SIG-M5 (cell line): ENCODE data around the gene RAVER1.
"Not testable (repeated sequence)": the region's sequence is repeated elsewhere in the genome, so short reads cannot be mapped to it uniquely, and the experiment has no call there.

Experiments used
- DNase-seq: peaks from one replicate; lab custom pipeline; 2025; lab: John Stamatoyannopoulos, UW

The RAVER1 gene

DNA sequence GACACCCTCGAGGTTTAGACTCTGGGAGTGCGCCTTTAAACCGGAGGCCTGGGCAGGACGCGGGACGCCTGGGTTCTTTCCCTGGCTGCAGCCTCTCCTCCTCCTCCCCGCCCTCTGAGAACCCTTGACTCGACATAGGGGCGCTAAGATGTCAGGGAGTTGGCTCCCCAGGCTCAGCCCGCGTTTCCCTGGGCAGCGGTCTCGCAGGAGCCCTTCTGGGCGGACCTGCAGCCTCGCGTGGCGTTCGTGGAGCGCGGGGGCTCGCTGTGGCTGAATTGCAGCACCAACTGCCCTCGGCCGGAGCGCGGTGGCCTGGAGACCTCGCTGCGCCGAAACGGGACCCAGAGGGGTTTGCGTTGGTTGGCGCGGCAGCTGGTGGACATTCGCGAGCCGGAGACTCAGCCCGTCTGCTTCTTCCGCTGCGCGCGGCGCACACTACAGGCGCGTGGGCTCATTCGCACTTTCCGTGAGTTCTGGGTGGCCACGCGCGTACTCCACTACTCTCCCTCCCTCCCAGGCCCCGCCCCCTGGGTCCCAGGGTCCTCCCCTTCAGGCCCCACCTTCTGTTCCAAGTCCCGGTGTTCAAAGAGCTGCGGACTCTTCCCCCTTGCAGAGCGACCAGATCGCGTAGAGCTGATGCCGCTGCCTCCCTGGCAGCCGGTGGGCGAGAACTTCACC lies 42.3 kb downstream of the RAVER1 start:
- DNase-seq = no peak

DNA sequence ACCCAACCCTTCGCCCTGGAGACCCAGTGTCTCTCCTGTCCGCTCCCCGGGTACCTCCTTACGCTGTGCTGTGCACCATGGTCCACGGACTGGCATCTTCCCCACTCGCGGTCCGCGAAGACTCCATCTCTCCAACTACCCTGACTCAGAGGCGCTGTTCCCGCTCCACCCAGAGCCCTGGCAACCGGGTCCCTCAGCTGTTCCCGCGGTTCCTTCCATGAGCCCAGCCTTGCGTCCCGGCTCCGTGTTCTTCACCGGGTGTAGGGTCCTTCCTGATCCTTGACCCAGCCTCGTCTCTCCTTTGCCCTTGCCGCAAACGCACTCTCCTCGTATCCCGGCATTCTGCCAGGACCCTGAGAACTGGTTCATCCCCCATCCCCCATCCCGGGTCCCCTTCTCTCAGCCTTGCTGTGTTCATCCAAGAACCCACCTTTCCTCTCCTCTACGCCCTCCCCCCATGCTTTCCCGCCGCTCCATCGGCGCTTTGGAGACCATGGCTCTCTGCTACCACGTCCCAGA lies 42.9 kb downstream of the RAVER1 start:
- DNase-seq = no peak

DNA sequence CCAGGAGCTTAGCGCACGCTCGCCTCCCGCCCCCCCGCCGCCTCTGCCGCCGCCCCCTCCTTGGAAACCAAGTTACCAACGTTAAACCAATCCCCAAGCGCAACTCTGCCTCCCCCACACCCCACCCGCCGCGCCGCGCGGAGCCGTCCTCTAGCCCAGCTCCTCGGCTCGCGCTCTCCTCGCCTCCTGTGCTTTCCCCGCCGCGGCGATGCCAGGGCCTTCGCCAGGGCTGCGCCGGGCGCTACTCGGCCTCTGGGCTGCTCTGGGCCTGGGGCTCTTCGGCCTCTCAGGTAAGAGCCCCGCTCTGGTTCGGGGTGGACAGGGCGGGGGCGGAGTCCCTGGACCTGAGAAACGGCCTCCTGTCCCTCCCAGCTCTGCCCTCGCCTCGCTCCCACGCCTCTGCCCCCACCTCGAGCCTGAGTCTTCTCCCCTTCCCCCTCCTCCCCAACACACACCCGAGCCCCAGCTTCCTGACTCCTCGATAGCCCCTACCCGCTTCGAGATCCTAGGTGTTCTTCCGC lies 43.4 kb downstream of the RAVER1 start, which contains the start of gene ICAM5:
ICAM5 (plus strand) TSS at position 117 of the 521 bp plus-strand sequence; CDS start at position 209, 92 bp downstream.
- no peak for DNase-seq

DNA sequence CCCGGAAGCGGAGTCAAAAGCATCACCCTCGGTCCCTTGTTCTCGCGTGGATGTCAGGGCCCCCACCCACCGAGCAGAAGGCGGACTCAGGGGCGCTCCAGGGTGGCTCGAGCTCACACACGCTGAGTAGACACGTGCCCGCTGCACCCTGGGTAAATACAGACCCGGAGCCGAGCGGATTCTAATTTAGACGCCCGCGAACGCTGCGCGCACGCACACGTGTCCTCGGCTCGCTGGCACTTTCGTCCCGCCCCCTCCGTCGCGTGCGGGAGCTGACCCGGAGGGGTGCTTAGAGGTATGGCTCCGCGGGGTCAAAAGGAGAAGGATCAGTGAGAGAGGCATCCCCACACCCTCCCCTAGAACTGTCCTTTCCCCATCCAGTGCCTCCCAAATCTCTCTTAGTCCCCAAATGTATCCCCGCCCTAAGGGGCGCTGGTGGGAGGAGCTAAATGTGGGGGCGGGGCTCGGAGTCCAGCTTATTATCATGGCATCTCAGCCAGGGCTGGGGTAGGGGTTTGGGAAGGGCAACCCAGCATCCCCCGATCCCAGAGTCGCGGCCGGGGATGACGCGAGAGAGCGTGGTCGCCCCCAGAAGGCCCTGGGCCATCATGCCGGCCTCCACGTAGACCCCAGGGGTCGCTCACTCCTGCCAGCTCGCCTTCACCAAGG lies 44.0 kb downstream of the RAVER1 start:
- no peak for DNase-seq

DNA sequence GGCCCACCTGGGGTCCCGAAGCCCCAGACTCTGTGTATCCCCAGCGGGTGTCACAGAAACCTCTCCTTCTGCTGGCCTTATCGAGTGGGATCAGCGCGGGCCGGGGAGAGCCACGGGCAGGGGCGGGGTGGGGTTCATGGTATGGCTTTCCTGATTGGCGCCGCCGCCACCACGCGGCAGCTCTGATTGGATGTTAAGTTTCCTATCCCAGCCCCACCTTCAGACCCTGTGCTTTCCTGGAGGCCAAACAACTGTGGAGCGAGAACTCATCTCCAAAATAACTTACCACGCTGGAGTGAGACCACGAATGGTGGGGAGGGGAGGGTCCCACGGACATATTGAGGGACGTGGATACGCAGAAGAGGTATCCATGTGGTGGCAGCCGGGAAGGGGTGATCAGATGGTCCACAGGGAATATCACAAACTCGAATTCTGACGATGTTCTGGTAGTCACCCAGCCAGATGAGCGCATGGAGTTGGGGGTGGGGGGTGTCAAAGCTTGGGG lies 44.6 kb downstream of the RAVER1 start:
- DNase-seq = no peak

DNA sequence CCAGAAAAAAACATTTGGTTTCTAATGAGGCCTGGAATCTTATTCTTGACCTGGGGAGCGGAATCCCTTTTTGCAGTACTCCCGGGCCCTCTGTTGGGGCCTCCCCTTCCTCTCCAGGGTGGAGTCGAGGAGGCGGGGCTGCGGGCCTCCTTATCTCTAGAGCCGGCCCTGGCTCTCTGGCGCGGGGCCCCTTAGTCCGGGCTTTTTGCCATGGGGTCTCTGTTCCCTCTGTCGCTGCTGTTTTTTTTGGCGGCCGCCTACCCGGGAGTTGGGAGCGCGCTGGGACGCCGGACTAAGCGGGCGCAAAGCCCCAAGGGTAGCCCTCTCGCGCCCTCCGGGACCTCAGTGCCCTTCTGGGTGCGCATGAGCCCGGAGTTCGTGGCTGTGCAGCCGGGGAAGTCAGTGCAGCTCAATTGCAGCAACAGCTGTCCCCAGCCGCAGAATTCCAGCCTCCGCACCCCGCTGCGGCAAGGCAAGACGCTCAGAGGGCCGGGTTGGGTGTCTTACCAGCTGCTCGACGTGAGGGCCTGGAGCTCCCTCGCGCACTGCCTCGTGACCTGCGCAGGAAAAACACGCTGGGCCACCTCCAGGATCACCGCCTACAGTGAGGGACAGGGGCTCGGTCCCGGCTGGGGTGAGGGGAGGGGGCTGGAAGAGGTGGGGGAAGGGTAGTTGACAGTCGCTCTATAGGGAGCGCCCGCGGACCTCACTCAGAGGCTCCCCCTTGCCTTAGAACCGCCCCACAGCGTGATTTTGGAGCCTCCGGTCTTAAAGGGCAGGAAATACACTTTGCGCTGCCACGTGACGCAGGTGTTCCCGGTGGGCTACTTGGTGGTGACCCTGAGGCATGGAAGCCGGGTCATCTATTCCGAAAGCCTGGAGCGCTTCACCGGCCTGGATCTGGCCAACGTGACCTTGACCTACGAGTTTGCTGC lies 46.3 kb downstream of the RAVER1 start, which contains the start of gene ICAM4:
ICAM4 (plus strand) TSS at position 153 of the 935 bp plus-strand sequence; CDS start at position 211, 58 bp downstream.
- DNase-seq = no peak

DNA sequence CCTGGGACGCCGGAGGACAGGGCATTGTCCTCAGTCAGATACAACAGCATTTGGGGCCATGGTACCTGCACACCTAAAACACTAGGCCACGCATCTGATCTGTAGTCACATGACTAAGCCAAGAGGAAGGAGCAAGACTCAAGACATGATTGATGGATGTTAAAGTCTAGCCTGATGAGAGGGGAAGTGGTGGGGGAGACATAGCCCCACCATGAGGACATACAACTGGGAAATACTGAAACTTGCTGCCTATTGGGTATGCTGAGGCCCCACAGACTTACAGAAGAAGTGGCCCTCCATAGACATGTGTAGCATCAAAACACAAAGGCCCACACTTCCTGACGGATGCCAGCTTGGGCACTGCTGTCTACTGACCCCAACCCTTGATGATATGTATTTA lies 47.9 kb downstream of the RAVER1 start:
- no peak for DNase-seq

DNA sequence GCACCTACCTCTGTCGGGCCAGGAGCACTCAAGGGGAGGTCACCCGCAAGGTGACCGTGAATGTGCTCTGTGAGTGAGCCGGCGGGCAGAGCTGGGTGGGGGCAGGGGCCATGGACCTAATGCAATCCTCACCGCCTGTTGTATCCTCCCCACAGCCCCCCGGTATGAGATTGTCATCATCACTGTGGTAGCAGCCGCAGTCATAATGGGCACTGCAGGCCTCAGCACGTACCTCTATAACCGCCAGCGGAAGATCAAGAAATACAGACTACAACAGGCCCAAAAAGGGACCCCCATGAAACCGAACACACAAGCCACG lies 48.4 kb downstream of the RAVER1 start:
- DNase-seq = no peak

DNA sequence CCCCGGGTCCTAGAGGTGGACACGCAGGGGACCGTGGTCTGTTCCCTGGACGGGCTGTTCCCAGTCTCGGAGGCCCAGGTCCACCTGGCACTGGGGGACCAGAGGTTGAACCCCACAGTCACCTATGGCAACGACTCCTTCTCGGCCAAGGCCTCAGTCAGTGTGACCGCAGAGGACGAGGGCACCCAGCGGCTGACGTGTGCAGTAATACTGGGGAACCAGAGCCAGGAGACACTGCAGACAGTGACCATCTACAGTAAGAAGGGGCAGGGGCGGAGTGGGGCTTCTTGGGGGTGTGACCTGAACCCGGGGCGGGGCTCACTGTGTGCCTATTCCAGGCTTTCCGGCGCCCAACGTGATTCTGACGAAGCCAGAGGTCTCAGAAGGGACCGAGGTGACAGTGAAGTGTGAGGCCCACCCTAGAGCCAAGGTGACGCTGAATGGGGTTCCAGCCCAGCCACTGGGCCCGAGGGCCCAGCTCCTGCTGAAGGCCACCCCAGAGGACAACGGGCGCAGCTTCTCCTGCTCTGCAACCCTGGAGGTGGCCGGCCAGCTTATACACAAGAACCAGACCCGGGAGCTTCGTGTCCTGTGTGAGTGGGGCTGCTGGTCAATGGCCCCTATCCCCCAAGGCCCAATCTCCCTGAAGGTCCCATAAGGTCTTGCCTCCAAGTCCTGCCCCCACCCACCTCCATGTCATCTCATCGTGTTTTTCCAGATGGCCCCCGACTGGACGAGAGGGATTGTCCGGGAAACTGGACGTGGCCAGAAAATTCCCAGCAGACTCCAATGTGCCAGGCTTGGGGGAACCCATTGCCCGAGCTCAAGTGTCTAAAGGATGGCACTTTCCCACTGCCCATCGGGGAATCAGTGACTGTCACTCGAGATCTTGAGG lies 49.0 kb downstream of the RAVER1 start:
- no peak for DNase-seq

DNA sequence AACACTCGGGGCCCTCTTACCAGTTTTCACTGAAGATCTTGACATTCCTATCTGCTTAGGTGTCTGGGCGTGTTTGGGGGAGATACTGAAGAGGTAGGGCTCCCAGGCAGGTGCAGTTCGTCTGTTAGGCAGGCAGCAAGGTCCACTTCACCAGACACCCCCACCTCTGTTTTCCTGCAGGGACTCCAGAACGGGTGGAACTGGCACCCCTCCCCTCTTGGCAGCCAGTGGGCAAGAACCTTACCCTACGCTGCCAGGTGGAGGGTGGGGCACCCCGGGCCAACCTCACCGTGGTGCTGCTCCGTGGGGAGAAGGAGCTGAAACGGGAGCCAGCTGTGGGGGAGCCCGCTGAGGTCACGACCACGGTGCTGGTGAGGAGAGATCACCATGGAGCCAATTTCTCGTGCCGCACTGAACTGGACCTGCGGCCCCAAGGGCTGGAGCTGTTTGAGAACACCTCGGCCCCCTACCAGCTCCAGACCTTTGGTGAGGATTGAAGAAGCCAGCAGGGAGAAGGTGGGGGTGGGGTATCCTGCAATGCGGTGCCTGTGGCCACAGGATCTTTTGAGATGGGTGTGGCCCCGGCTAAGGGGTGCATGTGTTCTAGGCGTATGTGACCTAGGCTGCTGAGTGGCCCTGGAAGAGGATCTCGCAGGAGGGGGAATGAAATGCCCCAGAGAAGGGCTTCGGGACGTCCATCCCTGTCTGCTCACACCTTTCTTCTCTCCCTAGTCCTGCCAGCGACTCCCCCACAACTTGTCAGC lies 49.8 kb downstream of the RAVER1 start:
- DNase-seq = no peak

DNA sequence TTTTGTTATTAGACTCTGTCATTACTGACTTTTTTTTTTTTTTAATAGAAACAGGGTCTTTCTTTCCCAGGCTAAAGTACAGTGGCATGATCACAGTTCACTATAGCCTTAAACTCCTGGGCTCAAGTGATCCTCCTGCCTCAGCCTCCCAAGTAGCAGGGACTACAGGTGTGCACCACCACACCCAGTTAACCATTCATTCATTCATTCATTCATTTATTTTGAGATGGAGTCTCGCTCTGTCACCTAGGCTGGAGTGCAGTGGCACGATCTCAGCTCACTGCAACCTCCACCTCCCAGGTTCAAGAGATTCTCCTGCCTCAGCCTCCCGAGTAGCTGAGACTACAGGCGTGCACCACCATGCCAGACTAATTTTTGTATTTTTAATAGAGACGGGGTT lies 51.3 kb downstream of the RAVER1 start:
- DNase-seq = not testable (repeated sequence)

DNA sequence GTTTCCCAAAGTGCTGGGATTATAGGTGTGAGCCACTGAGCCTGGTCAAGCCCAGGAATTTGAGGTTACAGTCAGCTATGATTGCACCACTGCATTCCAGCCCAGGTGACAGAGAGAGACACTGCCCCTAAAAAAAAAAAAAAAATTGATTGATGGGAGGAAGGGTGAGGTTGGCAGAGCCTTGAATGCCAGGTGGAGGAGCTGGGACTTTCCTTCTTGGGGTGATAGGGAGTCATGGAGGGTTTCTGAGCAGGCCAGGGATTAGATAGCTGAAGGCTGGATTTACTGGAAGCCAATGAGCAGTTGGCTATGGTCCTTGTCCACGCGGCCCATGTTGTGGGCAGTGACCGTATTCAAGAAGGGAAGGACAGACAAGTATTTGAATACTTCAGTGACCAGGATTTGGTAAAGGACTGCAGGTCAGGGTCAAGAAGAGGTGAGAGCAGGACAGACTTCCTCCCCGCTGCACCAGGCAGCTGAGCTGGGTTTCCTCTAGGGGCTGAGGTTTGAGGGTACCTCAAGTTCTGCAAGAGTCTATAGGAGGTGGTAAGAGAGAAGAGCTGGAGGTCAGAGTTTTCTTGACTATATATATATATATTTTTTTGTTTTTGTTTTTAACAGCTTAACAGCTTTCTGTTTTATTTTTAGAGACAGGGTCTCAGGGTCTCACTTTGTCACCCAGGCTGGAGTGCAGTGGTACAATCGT lies 53.4 kb downstream of the RAVER1 start:
- no peak for DNase-seq

DNA sequence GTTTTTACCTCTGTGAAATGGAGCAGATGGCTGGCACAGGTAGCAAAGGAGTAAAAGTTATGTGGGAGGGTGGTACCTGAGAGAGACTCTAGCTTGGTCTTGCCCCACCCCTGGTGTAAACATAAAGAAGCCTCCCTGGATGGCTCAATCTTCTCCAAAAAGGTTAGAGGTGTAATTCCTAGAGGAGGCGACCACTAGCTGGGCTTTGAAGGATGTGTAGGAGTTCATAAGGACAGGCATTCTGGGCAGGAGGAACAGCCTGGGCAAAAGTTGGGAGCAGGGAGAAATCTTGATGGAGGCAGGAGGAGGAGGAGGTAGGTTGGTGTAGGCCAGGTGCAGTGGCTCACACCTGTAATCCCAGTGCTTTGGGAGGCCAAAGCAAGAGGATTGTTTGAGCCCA lies 54.4 kb downstream of the RAVER1 start:
- DNase-seq = no peak

DNA sequence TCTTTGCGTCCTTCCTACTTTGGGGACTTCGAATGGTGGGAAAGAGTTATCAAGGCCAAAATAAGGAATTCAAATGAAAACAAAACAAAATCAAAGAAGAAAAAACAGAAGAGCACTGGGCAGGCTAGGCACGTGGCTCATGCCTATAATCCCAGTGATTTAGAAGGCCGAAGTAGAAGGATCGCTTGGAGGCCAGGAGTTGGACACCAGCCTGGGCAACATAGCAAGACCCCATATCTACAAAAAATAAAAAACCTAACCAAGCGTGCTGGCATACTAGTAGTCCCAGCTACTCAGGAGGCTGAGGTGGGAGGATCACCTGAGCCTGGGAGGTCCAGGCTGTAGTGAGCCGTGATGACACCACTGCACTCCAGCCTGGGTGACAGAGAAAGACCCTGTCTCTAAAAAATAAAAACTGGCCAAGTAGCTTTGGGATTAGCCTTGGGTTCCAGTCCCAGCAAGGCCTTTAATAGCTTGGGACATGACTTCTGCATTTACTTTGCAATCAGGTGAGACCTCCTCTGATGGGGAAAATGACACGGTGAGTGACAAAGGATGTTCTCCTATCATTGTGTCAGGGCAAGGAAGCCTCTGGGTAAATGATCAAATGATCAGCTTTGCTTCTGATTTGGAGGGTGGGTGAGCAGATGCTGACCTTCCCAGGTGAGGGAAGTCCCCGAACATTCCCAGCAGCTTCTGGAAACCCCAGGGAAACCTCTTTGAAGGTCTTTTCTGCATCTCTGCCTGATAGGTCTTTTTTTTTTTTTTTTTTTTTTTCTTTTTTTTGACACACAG lies 55.3 kb downstream of the RAVER1 start:
- no peak for DNase-seq

DNA sequence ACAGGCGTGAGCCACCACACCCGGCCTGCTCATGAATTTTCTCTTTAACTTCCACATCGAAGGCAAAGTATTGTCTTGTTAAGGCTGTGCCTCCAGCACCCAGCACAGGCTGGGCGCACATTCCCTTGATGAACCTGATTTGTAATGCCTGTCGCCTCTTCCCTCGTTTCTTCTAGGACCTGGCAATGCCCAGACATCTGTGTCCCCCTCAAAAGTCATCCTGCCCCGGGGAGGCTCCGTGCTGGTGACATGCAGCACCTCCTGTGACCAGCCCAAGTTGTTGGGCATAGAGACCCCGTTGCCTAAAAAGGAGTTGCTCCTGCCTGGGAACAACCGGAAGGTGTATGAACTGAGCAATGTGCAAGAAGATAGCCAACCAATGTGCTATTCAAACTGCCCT lies 58.7 kb downstream of the RAVER1 start:
- no peak for DNase-seq

DNA sequence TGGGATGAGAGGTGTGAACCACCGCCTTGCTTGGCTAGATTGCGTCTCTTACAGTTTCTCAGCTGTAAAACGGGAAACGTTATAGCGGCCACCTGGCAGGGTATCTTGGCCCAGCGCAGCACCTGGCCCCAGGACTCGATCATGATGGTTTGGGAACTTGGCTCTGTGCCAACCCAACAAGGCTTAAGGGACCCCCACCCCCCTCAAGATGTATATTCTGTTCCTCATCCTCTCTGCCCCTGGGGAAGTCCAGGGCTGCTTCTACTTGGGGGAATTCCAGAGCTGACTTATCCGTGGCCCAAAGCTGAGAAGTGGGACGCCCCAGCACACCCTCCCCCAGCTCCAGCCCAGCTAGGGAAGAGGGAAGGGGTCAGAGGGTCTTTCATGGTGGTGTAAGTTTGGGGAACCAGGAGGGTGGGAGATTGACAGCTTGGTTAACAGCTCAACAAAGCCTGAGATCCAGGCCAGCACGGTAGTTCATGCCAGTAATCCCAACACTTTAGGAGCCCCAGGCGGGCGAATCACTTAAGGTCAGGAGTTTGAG lies 61.7 kb downstream of the RAVER1 start:
- no peak for DNase-seq

DNA sequence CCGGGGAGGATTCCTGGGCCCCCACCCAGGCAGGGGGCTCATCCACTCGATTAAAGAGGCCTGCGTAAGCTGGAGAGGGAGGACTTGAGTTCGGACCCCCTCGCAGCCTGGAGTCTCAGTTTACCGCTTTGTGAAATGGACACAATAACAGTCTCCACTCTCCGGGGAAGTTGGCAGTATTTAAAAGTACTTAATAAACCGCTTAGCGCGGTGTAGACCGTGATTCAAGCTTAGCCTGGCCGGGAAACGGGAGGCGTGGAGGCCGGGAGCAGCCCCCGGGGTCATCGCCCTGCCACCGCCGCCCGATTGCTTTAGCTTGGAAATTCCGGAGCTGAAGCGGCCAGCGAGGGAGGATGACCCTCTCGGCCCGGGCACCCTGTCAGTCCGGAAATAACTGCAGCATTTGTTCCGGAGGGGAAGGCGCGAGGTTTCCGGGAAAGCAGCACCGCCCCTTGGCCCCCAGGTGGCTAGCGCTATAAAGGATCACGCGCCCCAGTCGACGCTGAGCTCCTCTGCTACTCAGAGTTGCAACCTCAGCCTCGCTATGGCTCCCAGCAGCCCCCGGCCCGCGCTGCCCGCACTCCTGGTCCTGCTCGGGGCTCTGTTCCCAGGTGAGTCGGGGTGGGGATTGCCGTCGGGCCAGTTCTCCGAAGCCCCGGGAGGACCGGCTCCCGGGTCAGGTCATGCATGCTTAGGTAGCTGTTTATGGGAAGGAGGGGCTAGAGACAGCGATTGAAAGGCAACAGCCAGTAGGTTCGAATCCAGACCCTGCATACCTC lies 62.5 kb downstream of the RAVER1 start, which contains the start of gene ICAM1:
ICAM1 (plus strand) TSS at position 505 of the 779 bp plus-strand sequence; CDS start at position 545, 40 bp downstream.
- DNase-seq = no peak
